ENCODE results near the gene ZCCHC14. TPM values are rescaled to one million over a fixed set of nuclear protein-coding genes. Genes with fewer than 3 reads are reported as not detected.
"Not testable (repeated sequence)": the region's sequence is repeated elsewhere in the genome, so short reads cannot be mapped to it uniquely, and the experiment has no call there.

The ZCCHC14 gene
- total and polyA plus RNA-seq, 8 donors: 23.4 to 38.7 (median 31.4) TPM

DNA sequence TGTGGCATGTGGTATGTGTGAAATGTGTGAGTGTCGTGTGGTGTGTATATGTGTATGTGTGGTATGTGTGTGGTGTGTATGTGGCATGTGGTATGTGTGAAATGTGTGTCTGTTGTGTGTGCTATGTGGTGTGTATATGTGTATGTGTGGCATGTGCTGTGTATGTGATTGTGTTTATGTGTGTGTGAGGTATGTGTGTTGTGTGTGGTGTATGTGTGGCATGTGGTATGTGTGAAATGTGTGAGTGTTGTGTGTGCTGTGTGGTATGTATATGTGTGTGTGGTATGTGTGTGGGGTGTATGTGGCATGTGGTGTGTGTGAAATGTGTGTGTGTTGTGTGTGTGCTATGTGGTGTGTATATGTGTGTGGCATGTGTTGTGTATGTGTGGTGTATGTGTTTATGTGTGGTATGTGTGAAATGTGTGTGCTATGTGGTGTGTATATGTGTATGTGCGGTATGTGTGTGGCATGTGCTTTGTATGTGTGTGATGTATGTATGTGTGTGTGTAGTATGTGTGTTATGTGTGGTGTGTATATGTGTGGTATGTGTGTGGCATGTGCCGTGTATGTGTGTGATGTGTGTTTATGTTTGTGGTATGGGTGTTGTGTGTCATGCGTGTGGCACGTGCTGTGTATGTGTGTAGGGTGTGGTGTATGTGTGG, 9.6 kb upstream of the ZCCHC14 start:
- H3K36me3 ChIP-seq: no peaks in the 10 kb centered on the region
- peaks cover 0 to 6% of the 10 kb centered on the region in 2 donors for H3K4me1 ChIP-seq
- DNase-seq (no peak), ATAC-seq (no peak)
- no peak overlapping the region for H3K4me3 ChIP-seq
- TF ChIP-seq, protein P1, sequence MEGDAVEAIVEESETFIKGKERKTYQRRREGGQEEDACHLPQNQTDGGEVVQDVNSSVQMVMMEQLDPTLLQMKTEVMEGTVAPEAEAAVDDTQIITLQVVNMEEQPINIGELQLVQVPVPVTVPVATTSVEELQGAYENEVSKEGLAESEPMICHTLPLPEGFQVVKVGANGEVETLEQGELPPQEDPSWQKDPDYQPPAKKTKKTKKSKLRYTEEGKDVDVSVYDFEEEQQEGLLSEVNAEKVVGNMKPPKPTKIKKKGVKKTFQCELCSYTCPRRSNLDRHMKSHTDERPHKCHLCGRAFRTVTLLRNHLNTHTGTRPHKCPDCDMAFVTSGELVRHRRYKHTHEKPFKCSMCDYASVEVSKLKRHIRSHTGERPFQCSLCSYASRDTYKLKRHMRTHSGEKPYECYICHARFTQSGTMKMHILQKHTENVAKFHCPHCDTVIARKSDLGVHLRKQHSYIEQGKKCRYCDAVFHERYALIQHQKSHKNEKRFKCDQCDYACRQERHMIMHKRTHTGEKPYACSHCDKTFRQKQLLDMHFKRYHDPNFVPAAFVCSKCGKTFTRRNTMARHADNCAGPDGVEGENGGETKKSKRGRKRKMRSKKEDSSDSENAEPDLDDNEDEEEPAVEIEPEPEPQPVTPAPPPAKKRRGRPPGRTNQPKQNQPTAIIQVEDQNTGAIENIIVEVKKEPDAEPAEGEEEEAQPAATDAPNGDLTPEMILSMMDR (IDR thresholded peaks at IDR 0.05): no peak
- intact Hi-C loops (cut with DNase I): no loop called here
- H3K9me3 ChIP-seq: no peaks in the 10 kb centered on the region
- no peak overlapping the region for H3K27ac ChIP-seq
- no peaks in the 10 kb centered on the region for H3K27me3 ChIP-seq

DNA sequence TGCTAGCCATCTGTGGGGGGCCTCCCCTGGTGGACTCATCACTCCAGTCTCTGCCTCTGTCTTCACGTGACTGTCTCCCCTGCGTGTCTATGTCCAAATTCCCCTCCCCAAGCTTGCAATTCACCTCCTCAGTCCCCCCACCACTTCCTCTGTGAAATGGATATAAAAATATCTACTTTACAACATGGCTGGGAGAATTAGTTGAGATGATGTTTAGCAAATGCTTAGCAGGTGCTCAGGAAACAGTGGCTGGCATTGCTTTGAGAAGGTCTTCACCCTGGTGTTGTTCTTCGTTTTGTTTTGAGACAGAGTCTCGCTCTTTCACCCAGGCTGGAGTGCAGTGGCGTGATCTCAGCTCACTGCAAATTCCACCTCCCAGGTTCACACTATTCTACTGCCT, 8.3 kb upstream of the ZCCHC14 start:
- H3K36me3 ChIP-seq: no peaks in the 10 kb centered on the region
- no peak for ATAC-seq
- TF ChIP-seq, protein P1 (IDR thresholded peaks at IDR 0.05): no peak
- no peaks in the 10 kb centered on the region for H3K27me3 ChIP-seq
- H3K9me3 ChIP-seq: no peaks in the 10 kb centered on the region
- intact Hi-C loops (cut with DNase I): no loop called here
- no peak for DNase-seq
- no peak overlapping the region for H3K27ac ChIP-seq
- peaks cover 0 to 5% of the 10 kb centered on the region in 2 donors for H3K4me1 ChIP-seq
- no peak overlapping the region for H3K4me3 ChIP-seq

DNA sequence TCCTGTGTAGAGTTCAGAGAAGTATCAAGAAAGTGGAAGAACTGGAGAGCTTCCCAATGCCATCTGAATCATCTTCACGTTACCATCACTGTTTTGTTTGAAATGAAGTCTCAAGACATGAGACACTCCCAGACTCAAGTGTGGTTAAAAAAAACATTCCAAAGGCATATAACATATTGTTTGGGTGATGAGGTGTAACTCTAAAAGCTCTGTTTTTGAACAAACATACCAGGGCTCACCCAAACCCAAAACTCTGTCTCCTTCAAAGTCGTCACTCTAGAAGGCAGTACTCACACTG, 6.3 kb upstream of the ZCCHC14 start:
- no peak overlapping the region for H3K4me3 ChIP-seq
- ATAC-seq: no peak
- H3K27me3 ChIP-seq: no peaks in the 10 kb centered on the region
- peaks cover 0 to 6% of the 10 kb centered on the region in 2 donors for H3K4me1 ChIP-seq
- no peaks in the 10 kb centered on the region for H3K36me3 ChIP-seq
- TF ChIP-seq, protein P1 (IDR thresholded peaks at IDR 0.05): no peak
- H3K9me3 ChIP-seq: no peaks in the 10 kb centered on the region
- no peak overlapping the region for H3K27ac ChIP-seq
- DNase-seq: no peak
- intact Hi-C loops (cut with DNase I): no loop called here

DNA sequence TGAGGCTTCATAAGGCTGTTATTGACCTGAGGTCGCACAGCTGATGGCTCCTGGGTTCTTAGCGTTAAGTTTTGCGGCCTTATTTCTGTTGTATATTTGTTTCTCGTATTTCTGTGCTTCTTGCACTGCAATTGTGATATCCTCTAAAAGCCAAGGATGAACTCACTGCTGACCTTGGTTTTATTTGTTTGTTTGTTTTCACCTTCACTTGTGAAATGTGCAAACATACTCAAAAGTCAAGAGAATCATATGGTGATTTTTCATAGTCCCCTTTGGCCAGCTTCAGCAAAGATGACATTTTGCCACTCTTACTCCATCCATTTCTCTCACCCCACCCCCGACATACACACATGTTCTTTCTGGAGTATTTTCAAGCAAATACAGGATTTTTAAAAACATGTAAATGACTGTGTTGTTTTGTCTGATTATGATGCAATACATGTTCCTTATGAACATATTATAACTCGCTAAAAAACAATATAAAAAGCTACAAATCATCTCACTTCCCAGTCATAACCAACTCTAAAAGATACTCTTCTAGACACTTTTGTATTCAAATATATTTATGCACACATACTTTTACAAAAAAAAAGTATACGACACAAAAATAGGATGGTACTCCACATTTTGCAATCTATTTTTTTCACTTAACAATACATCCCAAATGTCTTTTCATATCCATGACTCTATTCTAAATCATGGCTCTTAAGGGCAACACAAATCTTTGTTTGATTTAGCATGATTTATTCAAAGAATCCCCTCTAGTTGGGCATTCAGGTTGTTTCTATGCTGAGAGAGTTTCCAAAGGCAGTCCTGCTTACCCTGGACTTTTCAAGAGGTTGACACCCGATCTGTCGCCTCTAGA, 5.7 kb upstream of the ZCCHC14 start:
- H3K27ac ChIP-seq: no peak overlapping the region
- H3K27me3 ChIP-seq: peaks cover 0 to 5% of the 10 kb centered on the region in 2 donors
- no peak overlapping the region for H3K4me3 ChIP-seq
- H3K9me3 ChIP-seq: no peaks in the 10 kb centered on the region
- intact Hi-C loops (cut with DNase I): no loop called here
- H3K4me1 ChIP-seq: peaks cover under 1 to 10% of the 10 kb centered on the region in 2 donors
- no peak for DNase-seq
- no peak for ATAC-seq
- TF ChIP-seq, protein P1 (IDR thresholded peaks at IDR 0.05): no peak
- H3K36me3 ChIP-seq: no peaks in the 10 kb centered on the region

DNA sequence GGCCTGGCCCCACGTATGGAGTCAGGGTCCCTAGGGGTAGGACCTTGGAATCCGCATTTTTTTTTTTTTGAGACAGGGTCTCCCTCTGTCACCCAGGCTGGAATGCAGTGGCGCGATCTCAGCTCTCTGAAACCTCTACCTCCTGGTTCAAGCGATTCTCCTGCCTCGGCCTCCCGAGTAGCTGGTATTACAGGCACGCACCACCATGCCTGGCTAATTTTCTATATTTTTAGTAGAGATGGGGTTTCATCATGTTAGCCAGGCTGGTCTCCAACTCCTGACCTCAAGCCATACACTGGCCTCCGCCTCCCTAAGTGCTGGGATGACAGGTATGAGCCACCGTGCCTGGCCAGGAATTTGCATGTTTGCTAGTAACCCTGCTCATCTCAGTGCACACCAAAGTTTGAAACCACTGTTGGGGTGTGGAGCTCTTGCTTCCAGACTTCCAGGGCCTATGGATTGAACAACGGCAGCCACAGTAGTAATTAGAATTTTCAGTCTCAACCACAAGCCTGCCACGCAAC, 5.0 kb upstream of the ZCCHC14 start:
- H3K4me3 ChIP-seq; ATAC-seq; H3K27me3 ChIP-seq; H3K36me3 ChIP-seq; intact Hi-C loops (cut with DNase I); DNase-seq; H3K27ac ChIP-seq; H3K9me3 ChIP-seq: not testable (repeated sequence)
- H3K4me1 ChIP-seq: peaks cover 4 to 13% of the 10 kb centered on the region in 2 donors

DNA sequence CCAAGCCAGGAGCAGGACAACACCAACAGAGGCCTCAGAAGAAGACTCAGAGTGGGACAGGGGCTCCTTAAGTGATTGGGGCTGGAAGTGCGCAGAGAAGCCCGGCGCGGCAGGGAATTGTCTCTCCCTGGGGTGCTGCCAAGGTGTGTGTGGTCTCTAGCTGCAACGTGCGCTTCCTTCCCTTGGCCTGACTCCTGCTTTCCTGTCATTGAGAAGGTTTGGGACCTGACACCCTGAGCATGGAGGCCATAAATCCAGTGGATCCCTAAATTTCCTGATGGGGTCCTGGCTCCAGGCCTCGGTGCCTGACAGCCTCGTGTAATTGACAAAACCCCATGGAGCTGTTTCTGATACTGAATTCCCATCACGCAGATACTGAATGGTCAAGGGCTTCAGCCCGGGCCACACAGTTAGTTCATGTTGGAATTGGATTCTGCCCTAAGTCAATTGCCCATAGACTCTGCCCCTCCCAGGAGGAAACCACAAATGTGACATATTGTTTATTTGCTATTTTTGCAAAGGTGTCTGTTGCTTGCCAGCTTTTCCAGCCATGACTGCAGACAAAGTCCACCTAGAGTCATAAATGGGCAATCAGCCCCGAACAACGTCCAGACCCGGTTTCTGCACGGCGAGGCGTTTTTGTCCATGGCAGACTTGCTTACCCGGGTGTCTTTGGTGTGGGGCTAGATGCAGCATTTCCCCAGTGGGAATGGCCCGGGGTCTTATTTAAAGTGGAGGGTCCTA, 4.4 kb upstream of the ZCCHC14 start:
- H3K4me3 ChIP-seq; intact Hi-C loops (cut with DNase I); H3K27me3 ChIP-seq; ATAC-seq; H3K27ac ChIP-seq; DNase-seq; H3K36me3 ChIP-seq; H3K9me3 ChIP-seq: not testable (repeated sequence)
- H3K4me1 ChIP-seq: peaks cover 4 to 13% of the 10 kb centered on the region in 2 donors
